ENCODE measurements around the gene EVI2A.
A peak's percentile ranks its signal among the peaks of the same experiment; 100 is the strongest.

Gene EVI2A

GRCh38 chr17:31310886-31311285 is 10.5 kb downstream of the EVI2A start:
- FAIRE-seq (peak; percentile 83), DNase-seq (ENCODE audit: insufficient read length) (no peak)
- TF ChIP-seq POLR2AphosphoS5 (IDR thresholded peaks at IDR 0.05; ENCODE audit: low read depth, low read length) (no peak), TAF1 (IDR thresholded peaks at IDR 0.05; ENCODE audit: borderline replicate concordance, low read depth, low read length) (no peak), POLR2A (IDR thresholded peaks at IDR 0.05; ENCODE audit: low read depth, low read length) (no peak; the same call in 1 of the 2 replicates)

DNA sequence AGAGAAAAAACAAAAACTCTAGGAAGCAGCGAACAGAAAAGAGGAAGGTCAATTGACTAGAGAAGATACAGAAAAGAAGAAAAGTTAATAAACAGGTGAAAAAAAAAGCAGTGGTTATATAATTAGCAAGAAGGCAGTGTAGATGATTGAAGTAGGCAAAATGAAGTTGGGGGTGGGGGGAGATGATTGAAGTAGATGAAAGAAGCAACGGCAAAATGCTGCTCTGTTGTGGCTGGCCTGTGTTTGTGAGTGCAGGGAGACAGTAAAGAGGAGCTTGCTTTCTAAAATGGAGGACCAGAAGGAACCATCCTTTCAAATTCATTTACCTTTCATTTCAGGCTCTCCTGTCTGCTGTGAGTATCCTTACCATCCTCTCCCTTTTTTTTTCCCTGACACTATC is 11.2 kb downstream of the EVI2A start:
- FAIRE-seq (peak; percentile 86), DNase-seq (ENCODE audit: insufficient read length) (no peak)
- TF ChIP-seq TAF1 (IDR thresholded peaks at IDR 0.05; ENCODE audit: borderline replicate concordance, low read depth, low read length) (no peak), POLR2AphosphoS5 (IDR thresholded peaks at IDR 0.05; ENCODE audit: low read depth, low read length) (no peak), POLR2A (IDR thresholded peaks at IDR 0.05; ENCODE audit: low read depth, low read length) (no peak)

DNA sequence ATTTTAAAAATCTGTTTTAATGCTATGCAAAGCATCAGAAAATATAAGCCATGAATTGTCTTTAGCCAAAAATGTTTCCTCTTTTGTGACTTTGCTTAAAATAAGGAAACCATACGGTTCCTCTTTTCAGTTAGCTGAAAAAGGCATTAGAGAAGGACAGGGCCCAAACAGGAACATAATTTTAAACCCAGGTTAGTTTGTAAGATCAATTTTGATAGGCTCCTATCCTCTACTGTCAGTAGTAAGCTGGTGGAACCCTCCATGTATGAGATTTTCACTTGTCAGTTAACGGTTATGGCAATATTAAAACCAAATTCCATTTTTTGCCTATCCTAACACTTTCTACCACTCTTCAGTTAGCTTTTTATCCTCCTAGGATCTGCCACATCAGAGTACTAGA is 11.9 kb downstream of the EVI2A start:
- DNase-seq (ENCODE audit: insufficient read length) (no peak), FAIRE-seq (peak; percentile 96)
- no peak for TF ChIP-seq POLR2AphosphoS5 (IDR thresholded peaks at IDR 0.05; ENCODE audit: low read depth, low read length)
- no peak for TF ChIP-seq POLR2A (IDR thresholded peaks at IDR 0.05; ENCODE audit: low read depth, low read length)
- TF ChIP-seq TAF1 (IDR thresholded peaks at IDR 0.05; ENCODE audit: borderline replicate concordance, low read depth, low read length) = no peak

DNA sequence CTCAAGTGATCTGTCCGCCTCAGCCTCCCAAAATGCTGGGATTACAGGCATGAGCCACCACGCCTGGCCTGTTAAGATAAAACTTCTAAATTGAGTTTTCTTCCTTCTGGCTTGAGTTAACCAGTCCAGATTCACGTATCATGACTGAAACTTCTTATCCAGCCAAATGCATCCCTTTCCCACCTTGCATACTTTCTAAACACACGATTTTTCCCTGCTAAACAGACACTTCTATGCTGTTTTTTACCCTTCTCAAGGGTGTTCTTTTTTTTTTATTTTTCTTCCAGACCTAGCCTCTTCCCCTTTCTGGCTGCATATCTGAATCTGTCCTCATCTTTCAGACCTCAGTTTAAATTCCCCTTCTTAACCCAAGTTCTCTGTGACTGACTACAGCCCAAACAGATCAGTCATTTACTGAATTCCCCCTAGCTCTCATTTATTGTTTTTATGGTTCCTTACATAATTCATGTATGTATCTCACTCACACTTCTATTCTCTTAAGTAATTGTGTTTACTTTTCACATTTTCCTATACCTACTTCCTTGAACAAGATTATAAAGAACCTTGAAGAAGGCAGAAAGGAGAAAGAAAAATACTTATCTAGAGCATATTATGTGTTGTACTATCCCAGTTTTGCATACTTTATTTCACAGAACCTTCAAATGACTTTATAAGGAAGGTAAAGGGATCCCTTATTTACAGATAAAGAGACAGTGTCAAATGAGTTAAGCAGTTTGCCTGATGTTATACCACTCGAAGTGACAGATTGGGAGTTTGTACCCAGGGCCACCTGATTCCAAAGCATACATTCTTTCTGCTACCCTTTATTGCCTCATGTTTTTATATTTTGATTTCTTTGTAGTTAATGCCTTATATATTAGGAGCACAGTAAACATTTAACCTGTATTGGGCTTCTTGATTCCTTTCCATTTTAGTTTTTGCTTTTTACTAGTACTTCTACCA is 12.8 kb downstream of the EVI2A start:
- DNase-seq (ENCODE audit: insufficient read length) = no peak

DNA sequence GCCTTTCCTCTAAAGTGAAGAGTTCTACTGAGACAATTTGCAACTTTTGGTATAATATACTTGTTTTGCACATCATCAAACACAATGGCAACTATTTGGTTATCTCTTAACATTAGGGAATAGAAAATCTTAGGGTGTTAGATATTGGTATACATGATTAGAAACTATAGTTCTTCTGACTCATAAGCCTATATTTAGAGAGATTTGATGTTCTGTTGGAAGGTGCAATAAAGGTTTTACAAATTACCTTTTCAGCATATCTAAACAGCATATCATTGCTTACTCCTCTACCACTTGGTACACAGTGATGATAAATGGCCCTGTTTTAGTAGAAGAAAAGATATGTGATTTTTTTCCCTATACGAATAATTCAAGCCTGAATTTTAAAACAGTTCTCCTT is 13.8 kb downstream of the EVI2A start:
- FAIRE-seq = no peak
- no peak for TF ChIP-seq TAF1 (IDR thresholded peaks at IDR 0.05; ENCODE audit: borderline replicate concordance, low read depth, low read length)
- TF ChIP-seq POLR2AphosphoS5 (IDR thresholded peaks at IDR 0.05; ENCODE audit: low read depth, low read length) = no peak
- TF ChIP-seq POLR2A (IDR thresholded peaks at IDR 0.05; ENCODE audit: low read depth, low read length) = no peak
- DNase-seq (ENCODE audit: insufficient read length) = no peak

More for the DNA sequence above, 12.8 kb downstream of the EVI2A start:
- peak; percentile 96 for FAIRE-seq
- TF ChIP-seq POLR2AphosphoS5 (IDR thresholded peaks at IDR 0.05; ENCODE audit: low read depth, low read length) (no peak; the same call in 1 of the 2 replicates), POLR2A (IDR thresholded peaks at IDR 0.05; ENCODE audit: low read depth, low read length) (no peak), TAF1 (IDR thresholded peaks at IDR 0.05; ENCODE audit: borderline replicate concordance, low read depth, low read length) (no peak)

- DNase-seq (ENCODE audit: insufficient read length) = no peak
- no peak for FAIRE-seq
Measured at GRCh38 chr17:31299624-31300023, 21.8 kb downstream of the EVI2A start.

GRCh38 chr17:31297090-31297489 is 24.3 kb downstream of the EVI2A start, which contains the start of gene OMG:
Gene OMG, minus strand, starts transcription at chr17:31297239. Its CDS starts 908 bp downstream, at chr17:31296331.
- TF ChIP-seq POLR2A (IDR thresholded peaks at IDR 0.05; ENCODE audit: low read depth, low read length) = no peak
- TF ChIP-seq POLR2AphosphoS5 (IDR thresholded peaks at IDR 0.05; ENCODE audit: low read depth, low read length) = no peak
- TF ChIP-seq TAF1 (IDR thresholded peaks at IDR 0.05; ENCODE audit: borderline replicate concordance, low read depth, low read length) = no peak
- FAIRE-seq (peak; percentile 9), DNase-seq (ENCODE audit: insufficient read length) (no peak)

More at GRCh38 chr17:31299624-31300023, 21.8 kb downstream of the EVI2A start:
- no peak for TF ChIP-seq POLR2A (IDR thresholded peaks at IDR 0.05; ENCODE audit: low read depth, low read length)

GRCh38 chr17:31296142-31296541 is 25.3 kb downstream of the EVI2A start:
- DNase-seq (ENCODE audit: insufficient read length) = no peak
- no peak for TF ChIP-seq TAF1 (IDR thresholded peaks at IDR 0.05; ENCODE audit: borderline replicate concordance, low read depth, low read length)
- TF ChIP-seq POLR2A (IDR thresholded peaks at IDR 0.05; ENCODE audit: low read depth, low read length) = no peak
- no peak for TF ChIP-seq POLR2AphosphoS5 (IDR thresholded peaks at IDR 0.05; ENCODE audit: low read depth, low read length)
- FAIRE-seq = no peak

GRCh38 chr17:31295489-31295871 is 25.9 kb downstream of the EVI2A start:
- no peak for TF ChIP-seq TAF1 (IDR thresholded peaks at IDR 0.05; ENCODE audit: borderline replicate concordance, low read depth, low read length)
- FAIRE-seq (no peak), DNase-seq (ENCODE audit: insufficient read length) (no peak)

DNA sequence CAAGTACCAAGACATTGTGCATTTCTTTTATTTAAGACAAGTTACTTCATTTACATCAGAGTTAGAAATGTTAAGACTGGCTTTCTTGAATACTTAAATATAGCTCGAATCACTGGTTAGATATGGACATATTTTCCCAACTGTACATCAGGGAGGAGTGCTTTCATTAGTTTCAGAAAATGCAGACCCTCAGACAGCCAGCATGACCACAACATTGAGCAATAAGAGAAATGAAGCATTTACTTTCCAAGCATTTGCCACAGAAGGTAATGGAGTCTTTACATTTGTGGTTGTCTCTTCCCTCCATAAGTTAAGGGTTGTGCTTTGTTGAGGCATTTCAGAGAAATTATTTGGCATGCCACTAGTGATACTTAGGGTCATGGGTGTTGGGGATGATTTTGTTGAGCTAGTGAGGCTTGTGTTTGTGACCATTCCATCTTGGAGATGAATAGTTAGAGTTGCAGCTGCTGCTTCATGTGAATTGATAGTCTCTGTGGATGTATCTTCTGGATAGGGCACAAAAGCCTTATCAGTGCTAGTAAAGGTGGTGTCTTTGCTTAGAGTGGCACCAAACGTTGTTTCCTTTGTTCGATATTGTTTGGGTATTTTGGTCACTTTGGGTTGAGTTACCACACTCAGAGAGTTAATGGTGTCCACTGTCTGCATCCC is 26.5 kb downstream of the EVI2A start:
- no peak for FAIRE-seq
- no peak for DNase-seq (ENCODE audit: insufficient read length)
- no peak for TF ChIP-seq POLR2A (IDR thresholded peaks at IDR 0.05; ENCODE audit: low read depth, low read length)
- TF ChIP-seq TAF1 (IDR thresholded peaks at IDR 0.05; ENCODE audit: borderline replicate concordance, low read depth, low read length) = no peak
- TF ChIP-seq POLR2AphosphoS5 (IDR thresholded peaks at IDR 0.05; ENCODE audit: low read depth, low read length) = no peak

- FAIRE-seq (no peak), DNase-seq (ENCODE audit: insufficient read length) (no peak)
- TF ChIP-seq POLR2AphosphoS5 (IDR thresholded peaks at IDR 0.05; ENCODE audit: low read depth, low read length) = no peak
- no peak for TF ChIP-seq POLR2A (IDR thresholded peaks at IDR 0.05; ENCODE audit: low read depth, low read length)
- TF ChIP-seq TAF1 (IDR thresholded peaks at IDR 0.05; ENCODE audit: borderline replicate concordance, low read depth, low read length) = no peak
Measured at GRCh38 chr17:31294231-31294630, 27.2 kb downstream of the EVI2A start.

GRCh38 chr17:31293581-31293980 is 27.8 kb downstream of the EVI2A start:
- FAIRE-seq (no peak), DNase-seq (ENCODE audit: insufficient read length) (no peak)
- TF ChIP-seq POLR2AphosphoS5 (IDR thresholded peaks at IDR 0.05; ENCODE audit: low read depth, low read length) (no peak), TAF1 (IDR thresholded peaks at IDR 0.05; ENCODE audit: borderline replicate concordance, low read depth, low read length) (no peak), POLR2A (IDR thresholded peaks at IDR 0.05; ENCODE audit: low read depth, low read length) (no peak)
